GM19467 (cell line): ENCODE results near the gene ROBO3.

Experiments
- ATAC-seq: cut with Tn5 transposase; IDR thresholded peaks from one replicate; pipeline ENCODE4 v1.9.1; 2021; ENCODE audit warnings: mild to moderate bottlenecking, moderate library complexity; ENCODE audit not compliant: unreplicated experiment

ROBO3 gene

GRCh38 chr11:124890151-124890550, 24.9 kb downstream of the ROBO3 start:
- ATAC-seq, result no peak

DNA sequence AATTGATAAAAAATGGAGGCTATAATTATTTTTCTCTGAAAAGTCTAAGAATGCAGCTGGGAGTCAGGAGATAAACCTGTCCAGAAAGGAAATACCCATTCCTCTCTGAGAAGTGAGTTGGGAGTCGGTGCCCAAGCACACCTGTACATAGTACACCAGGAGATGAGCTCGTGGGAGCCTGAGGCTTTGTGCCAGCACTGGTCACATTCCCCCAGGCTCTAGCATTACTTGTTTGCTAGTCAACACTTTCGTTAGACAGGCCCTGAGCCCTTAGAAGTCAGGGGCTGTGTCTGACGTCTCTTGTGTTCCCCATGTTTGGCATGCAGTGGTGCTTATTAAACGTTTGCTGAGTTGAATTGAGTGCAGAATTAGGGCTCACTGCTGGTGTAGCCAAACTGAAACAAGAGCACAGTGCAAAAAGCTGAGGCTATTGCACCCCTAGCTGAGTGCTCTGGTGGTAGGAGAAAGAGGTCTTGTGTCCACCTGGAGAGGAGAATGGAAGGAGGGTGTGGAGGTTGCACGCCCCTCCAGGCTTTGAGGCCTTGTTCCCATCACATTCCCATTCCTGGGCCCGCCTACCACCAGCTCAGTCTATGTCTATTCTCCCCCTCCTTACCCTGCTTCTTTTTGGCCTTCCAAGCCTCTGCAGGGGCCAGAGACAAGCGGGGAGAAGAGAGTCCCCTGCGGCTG, 25.6 kb downstream of the ROBO3 start:
- ATAC-seq, result no peak

GRCh38 chr11:124891373-124891861, 26.2 kb downstream of the ROBO3 start:
- ATAC-seq, result no peak

- ATAC-seq, result no peak
Observed at GRCh38 chr11:124892146-124892545, 26.9 kb downstream of the ROBO3 start.

- ATAC-seq, result no peak
Observed at GRCh38 chr11:124892750-124893454, 27.7 kb downstream of the ROBO3 start.

DNA sequence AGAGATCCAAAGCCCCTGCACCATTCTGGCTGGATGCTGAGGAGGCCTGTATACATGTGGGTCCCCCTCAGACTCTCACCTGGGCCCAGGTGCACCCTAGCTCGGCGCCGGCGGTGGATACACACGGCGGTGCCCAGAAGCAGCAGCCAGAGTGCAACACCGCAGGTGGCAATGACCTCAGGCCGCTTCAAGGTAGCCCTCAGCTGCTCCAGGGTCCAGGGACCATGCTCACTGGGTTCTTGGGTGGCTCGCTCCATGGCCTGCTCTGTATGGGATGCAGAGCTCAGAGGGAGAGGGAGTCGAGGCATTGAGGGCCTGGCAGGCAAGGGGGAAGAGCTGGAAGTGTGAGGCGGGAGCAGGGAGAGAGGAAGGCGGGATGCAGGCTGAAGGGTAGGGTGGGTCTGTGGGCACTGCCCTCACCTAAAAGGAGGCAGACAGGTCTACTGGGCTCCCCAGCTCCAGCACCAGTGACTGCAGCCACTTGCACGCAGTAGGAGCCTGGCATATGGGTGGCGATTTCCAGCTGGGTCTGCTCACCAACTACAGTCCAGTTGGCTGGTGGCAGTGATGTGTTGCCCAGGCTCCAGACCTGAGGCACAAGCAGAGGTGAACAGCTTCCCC, 28.7 kb downstream of the ROBO3 start:
- no peak for ATAC-seq

GRCh38 chr11:124894606-124895430, 29.6 kb downstream of the ROBO3 start:
- ATAC-seq, result no peak

- ATAC-seq, result no peak
Observed at GRCh38 chr11:124895471-124895971, 30.3 kb downstream of the ROBO3 start.

GRCh38 chr11:124896071-124896750, 31.0 kb downstream of the ROBO3 start:
- ATAC-seq, result no peak

DNA sequence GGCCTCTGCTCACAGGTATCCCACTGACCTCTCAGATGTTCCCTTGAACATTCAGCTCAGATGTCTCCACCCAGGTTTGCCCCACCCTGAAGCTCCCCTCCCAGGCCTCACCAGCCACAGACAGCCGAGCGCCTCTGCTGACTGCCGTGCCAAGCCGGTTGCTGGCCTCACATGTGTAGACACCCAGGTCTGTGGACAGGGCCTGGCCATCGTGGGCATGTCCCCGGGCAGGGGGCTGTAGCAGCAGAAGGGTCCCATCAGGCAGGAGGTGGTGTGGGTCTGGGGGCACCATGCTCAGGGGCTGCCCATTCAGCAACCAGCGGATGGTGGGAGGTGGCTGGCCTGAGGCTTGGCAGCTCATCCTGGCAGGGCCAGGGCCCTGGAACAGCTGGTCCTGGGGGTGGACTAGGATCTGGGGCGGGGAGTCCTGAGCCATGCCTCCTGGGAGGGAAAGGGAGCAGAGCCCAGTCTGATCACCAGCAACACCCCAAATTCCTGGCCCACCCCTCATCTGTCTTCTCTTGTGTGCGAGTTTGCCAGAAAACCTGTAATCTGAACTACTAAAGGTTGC, 31.7 kb downstream of the ROBO3 start:
- ATAC-seq, result no peak

GRCh38 chr11:124897674-124898262, 32.5 kb downstream of the ROBO3 start, which contains the start of gene ROBO4:
TSS of gene ROBO4 (minus strand) at chr11:124897865. CDS start at chr11:124897795, 70 bp downstream.
- no peak for ATAC-seq

DNA sequence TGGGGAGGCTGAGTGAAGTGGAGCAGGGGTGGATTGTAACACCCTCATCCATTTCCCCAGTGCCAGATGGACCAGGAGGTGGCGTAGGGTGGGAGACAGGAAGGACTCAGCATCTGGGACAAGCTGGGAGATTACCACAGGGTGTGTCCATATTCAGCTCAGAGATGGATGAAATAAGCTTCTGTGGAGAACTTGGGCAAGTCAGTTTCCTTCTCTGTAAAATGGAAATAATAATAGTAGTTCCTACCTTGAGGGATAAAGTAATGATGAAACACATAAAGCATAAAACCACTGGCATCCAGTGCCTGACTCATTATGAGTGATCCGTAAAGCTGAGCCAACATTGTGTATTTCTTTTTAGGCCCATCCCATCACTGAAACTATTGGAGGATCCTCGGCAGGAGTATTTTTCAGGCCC, 33.0 kb downstream of the ROBO3 start:
- ATAC-seq, result no peak

DNA sequence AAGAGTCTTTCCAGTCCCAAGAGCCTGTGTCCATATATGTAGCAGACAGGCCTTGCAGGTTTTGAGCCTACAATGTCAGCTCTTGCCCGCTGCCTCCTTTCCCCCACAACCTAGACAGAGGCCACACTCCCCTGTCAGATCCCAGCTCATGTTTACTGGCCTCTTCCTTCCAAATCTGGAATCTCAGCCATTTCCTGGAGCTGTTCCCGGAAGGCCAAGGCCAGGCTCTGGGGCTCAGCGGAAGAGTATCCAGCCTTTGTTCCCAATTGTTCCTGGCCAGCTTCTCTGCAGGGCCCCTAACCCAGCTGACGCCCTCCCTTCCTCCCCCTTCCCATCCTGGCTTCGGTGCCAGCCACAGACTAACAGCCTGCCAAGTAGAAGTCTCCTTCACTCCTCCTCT, 33.5 kb downstream of the ROBO3 start:
- no peak for ATAC-seq

- ATAC-seq, result no peak
Observed at GRCh38 chr11:124899383-124900145, 34.3 kb downstream of the ROBO3 start.

- no peak for ATAC-seq
Observed at GRCh38 chr11:124900464-124900863, 35.2 kb downstream of the ROBO3 start.

DNA sequence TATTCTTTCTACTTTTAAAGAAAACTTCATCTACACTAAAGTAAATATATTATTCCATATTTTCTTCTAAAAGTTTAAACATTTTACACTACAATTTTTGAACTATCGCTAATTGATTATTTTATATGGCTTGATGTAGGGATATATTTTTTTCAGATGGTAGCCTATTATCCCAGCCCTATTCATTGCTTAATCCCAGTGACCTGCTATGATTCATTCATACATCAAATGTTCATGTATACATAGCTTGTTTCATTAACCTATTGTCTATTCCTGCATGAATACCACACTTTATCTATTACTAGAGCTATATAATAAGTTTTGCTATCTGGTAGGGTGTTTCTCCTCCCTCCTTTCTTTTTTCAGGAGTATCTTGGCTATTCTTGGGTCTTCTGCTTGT, 37.4 kb downstream of the ROBO3 start:
- no peak for ATAC-seq

DNA sequence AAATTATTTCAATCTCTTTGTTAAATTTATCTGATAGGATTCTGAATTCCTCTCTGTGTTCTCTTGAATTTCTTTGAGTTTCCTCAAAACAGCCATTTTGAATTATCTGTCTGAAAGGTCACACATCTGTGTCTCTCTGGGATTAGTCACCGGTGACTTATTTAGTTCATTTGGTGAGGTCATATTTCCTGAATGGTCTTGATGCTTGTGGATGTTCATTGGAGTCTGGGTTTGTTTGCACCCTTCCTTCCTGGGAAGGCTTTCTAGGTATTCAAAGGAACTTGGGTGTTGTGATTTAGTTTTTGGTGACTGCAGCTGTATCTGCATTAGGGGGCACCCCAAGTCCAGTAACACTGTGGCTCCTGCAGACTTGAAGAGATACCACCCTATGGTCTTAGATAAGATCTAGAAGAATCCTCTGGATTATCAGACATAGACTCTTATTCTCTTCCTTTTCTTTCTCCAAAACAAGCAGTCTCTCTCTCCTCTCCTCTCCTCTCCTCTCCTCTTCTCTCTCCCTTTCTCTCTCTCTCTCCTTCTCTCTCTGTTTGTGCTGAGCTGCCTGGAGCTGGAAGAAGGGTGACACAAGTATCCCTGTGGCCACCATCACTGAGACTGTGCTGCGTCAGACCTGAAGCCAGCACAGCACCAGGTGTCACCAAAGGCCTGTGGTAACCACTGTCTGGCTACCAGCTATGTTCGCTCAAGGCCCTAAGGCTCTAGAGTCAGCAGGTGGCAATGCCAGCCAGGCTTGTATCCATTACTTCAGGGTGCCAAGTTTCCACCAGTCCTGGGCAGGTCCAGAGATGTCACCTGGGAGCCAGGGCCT, 50.5 kb downstream of the ROBO3 start:
- ATAC-seq, result no peak

- no peak for ATAC-seq
Observed at GRCh38 chr11:124916370-124916710, 51.1 kb downstream of the ROBO3 start.
